ENCODE measurements around the gene DNAJB8.

Gene DNAJB8

DNA sequence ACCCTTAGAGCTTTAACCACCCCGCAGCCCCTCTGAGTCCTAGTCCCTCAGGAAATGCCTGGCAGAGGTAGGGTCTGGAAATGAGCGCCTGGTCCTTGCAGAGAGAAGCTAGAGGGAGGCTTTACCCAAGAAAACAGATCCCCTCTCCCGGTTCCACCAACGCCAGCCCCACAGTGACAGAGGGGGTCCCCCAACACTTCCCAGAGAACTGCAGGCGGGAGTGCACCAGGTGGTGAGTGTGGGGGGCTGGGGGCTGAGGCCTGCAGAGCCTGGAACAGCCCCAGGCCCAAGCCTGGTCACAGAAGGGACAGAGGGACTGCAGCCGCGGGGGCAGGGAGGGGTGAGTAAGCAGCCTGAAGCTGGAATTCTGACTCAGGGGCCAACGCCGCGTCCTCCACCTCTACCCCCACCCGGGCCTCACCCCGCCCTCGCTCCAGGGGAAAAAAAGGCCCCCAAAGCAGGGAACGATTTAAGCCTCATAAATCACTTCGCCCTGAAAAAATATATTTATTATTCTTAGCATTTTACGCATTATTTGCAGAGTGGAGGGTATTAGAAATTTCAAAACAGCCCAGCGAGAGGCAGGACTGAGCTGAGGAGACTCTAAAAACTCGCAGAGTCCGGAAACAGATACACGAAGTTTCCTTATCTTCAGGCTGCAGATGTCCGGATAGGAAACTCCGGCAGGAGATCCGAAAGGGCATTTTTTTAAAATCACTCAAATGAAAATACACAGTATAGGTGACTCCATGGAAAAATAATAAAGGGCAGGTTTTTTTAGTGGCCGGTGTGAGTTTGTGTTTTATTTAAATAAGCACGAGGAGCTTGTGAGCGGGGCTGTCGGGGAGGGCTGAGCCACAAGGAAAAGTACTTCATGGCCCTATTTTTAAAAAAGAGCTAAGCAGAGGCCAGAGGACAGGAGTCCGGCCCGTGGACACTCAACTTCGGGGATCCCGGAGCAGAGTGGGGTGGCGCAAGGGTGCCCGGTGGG lies 16.3 kb upstream of the DNAJB8 start:
- DNase-seq: no peak

DNA sequence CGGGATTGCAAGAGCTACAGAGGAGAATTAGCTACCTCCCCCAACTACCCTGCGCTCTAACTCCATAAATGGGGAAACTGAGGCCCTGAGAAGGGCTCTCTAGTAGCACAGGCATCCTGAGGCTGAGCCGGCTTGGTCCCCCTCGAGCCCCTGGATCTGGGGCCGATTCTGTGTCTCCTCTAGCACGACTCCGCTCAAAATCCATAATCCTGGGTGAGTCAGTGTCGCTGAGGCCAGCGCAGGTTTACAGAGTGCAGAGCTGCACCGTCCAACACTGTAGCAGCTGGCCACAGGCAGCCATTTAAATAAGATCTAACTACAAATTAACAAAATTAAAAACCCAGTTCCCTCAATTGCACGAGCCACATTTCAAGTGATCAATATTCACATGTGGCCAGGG lies 15.5 kb upstream of the DNAJB8 start:
- no peak for DNase-seq

DNA sequence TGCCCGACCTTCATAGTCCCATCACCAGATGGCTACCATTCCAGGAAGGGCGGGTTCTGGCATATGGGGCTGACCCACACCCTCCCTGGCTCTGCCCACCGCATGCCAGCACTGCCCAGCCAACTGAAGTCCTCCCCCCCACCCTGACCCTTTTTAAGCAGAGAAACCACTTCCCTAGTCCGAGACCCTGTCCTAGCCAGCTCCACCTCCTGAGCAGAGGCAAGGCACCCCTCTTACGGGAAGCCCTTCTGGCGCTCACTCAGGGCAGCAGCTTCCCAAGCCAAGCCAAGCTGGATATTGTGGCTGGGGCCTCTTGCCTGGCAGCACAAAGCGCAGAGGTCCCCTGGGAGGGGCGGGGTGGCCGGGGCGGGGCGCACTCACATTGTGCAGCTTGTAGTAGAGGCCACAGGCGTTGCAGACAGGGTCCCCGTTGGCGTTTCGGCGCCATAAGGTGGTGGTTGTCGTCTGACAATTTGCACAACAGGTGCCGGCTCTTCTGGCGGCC lies 14.8 kb upstream of the DNAJB8 start:
- no peak for DNase-seq

DNA sequence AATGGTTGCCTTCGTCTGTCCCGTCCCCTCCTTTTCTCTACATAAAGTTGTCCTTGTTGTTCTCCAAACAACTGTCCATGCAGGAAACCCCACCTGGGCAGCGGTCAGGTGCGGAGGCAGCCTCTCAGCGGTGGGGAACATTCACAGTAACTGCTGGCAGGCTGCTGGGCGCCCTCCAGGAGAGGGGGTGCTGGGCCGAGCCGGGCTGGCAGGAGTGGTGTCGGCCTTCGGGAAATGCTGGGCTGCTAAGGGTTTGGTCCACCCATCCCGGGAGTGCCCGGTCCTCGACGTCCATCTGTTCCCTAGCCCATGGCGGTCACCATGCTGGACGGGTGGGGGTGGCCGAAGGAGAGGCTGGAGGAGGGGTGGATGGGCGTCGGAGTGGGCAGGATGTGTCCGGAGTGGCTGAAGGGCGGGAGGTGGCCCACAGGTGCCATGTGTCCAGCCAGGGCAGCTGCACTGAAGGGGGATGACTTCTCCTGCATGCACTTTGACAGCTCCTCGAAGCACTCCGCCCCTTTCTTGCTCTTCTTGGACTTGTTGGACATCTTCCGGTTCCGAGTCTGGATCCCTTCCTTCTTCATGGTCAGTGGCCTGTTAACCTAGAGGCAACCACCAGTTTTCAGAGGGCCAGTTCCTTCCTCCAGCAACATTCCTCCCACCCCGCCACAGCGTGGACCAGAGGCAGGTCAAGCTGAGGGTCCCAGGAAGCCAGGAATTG lies 14.2 kb upstream of the DNAJB8 start:
- DNase-seq: no peak

DNA sequence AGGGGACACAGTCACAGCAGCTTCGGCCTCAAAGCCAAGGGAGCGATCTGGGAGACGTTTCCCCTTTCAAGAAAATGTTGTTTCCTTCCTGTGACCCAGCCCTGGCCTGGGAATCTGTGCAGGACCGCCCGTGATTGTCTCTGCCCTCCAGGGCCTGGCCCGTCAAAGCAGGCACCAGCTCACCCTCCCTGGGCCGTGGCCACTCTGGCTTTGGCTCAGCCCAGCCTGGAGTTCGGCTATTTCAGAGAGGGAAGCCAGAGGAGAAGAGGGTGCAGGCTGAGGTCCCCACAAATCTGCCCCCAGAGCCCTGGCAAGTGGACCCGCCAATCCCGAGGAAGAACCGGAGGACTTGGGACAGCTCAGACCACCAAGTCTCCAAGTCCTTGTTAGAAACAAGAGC lies 13.6 kb upstream of the DNAJB8 start:
- DNase-seq: no peak

DNA sequence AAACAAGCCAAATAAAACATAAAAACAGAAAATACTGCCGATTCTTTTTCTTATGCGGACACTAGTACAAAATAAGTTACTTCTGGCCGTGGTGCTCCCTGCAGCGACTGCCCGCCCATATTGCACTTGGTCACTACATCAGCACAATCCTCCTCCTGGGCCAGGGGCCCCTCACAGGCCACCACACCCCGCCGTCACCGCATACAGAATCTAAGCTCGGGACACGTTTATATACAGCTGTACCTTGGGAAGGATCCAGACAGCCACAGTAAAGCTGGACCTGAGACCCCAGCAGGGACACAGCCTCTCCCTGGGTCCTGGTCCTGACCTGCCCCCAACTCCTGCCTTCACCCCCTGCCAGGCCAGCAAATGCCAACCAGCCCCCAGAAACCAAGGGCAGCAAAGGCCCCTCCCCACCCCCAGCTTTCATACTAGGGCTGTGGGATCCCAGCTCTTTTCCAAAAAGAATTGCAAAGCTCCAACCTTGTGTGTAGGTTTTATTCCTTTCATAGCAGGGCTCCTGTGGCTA lies 12.9 kb upstream of the DNAJB8 start:
- DNase-seq: no peak

DNA sequence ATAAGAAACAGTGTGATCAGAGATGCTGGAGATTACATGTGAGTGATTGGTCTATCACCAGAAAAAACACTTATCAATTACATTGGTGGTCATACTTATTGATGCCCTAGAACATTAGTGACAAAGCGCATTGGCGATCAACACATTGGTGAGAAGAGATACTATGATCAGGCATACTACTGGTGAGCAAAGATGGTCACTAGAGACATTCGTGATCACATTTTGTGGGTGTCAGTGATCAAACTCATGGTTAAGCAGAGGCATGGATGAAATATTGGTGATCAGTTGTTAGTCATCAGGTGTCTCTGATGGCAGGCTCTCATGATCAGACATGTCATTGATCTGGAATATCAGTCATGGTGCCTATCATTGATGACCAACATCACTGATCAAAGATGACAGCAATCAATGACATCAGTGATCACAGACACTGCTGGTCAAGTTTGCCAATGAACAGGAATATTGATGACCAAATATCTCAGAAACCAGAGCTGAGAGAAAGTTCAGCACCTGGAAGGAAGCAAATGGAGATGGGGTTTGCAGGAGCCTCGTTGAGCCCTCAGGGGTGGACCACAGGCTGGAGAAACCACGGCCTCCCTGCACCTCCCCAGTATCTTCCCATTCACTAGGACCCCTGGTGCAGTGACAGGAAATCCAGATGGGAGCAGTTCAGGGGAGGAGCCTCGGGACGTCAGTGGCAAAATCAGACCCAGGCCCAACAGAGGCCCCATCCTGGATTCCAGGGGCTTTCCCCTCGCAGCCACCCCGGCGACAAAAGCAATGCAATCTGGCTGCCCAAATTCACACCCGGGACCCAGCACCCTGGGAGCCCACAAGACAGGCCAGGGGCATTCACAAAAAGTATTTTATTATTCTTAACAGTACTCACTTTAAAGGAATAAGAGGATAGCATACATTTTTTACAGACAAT lies 12.2 kb upstream of the DNAJB8 start:
- DNase-seq: no peak

DNA sequence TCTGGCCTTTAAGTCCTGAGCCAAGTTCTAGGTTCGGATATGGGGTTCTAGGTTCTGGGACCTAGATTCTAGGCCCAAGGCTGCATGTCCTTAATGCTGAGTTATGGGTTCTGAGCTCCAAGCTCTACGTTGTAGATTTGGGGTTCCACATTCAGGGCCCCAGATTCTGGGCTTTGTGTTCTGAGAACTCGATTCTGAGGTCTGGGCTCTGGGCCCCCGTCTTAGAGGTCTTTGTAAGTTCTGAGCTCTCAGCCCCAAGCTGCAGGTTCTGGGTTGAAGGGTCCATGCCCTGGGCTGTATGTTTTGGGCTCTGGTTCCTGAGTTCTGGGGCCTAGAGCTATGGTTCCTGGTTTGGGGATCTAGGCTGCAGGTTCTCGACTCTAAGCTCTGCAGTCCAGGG lies 10.0 kb upstream of the DNAJB8 start:
- no peak for DNase-seq

DNA sequence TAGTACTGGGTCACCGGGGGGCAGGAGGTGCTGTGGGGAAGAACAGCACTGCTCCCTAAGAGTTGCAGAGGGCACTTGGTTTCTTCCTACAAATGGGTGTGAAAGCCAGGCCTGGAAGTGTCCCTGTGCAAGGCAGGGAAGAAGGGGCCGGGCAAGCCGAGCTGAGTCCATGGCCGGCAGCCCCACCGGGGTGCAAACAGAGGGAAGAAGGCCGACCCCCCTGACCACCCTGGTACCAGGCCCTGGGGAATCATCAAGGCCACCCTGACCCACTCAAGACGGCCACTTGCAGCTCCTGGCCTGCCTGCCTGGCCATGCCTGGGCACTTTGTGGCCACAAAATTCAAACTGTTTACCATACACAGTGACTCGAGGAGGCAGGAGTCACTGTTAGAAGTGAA lies 8.7 kb upstream of the DNAJB8 start:
- no peak for DNase-seq

DNA sequence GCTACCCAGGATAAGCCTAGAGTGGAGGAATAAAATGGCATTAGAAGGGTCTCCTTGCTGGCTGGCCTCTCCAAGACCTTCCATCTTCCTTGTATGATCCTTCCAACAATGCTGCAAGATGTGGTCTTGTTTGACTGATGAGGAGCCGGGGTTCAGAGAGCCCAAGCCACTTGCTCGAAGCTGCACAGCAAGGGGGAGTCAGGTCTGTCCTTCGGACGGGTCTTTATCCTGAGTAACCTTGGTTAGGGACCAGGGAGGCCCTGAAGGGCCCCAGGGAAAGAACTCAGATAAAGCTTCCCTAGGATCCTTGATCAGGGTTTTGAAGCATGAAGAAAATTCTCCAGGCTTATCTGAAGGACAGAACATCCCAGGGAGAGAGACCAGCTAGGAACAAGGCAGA lies 7.0 kb upstream of the DNAJB8 start:
- DNase-seq: no peak

DNA sequence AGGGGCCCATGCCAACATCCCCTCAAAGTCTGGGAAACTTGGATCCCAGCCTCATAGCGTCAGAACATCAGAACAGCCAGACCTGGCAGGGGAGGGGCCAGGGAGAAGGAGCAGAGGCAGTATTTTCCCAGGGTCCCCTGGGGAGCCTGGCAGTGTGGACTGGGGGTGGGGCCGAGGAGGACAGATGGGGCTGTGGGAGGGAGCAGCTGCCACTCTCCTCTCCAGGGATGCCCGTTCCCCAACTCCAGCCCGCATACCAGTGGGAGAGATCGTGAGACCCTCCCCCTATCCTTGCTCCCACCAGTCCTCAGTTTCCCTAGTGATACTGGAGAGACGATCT lies 6.5 kb upstream of the DNAJB8 start:
- no peak for DNase-seq

DNA sequence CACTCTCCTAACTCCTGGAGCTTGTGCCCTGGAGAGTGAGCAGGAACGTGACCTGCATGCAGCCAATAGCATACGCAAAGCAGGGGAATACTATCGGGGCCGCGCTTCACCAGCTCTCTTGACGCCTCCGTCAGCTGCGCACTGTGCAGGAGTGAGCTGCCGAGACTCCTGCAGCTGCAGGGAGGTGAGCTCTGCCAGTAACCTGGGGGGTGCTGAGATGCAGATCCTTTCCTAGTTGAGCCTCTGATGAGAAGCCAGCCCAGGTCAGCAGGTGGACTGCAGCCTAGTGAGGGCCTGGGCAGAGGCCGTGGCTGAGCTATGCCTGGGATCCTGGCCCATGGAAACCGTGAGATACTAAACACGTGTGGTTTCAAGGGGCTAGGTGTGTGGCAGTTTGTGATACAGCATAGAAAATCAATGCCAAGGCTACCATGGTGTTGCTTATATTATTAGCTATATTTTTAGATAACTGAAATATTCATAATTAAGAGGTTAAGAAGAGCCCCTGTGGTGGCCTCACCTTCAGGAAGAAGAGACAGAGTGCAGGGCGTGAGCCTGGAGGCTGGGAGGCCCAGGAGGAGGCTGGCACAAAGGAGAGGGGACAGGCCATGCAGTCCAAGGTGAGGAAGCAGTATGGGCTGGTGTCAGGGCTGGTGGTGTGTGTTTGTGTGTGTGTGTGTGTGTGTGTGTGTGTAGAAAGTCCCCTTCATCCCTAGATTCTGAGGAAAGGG lies 5.9 kb upstream of the DNAJB8 start:
- DNase-seq: no peak

DNA sequence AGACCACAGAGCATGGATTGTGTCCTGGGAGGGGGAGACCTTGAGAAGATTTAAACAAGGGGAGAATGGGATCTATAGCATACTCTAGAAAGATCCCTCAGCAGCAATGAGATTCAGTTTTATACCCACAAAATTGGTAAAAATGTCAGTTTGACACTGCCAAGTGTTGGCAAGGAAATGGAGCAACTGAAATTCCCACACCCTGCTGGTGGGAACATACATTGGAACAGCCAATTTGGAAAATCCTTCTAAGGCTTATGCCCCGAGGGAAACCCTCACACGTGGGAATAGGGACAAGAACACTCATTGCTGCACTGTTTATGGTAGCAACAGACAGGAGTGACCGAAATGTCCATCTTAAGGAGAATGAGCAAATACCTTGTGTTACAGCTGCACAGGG lies 5.0 kb upstream of the DNAJB8 start:
- no peak for DNase-seq

DNA sequence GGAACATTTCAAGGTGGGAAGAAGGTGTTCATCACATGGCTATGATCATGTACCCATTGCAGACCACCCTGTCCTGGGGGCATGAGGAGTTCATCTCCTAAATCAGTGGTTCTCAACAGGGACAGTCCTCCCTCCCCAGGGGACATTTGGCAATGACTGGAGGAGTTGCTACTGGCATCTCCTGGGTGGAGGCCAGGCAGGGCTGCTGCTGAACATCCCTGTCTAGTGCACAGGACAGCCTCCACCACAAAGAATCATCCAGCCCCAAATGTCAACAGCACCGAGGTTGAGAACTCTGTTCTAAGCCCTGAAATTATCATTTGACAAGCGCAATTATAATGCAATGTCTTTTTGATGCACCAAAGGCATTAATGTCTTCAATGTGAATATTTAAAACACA lies 4.4 kb upstream of the DNAJB8 start:
- DNase-seq: no peak

DNA sequence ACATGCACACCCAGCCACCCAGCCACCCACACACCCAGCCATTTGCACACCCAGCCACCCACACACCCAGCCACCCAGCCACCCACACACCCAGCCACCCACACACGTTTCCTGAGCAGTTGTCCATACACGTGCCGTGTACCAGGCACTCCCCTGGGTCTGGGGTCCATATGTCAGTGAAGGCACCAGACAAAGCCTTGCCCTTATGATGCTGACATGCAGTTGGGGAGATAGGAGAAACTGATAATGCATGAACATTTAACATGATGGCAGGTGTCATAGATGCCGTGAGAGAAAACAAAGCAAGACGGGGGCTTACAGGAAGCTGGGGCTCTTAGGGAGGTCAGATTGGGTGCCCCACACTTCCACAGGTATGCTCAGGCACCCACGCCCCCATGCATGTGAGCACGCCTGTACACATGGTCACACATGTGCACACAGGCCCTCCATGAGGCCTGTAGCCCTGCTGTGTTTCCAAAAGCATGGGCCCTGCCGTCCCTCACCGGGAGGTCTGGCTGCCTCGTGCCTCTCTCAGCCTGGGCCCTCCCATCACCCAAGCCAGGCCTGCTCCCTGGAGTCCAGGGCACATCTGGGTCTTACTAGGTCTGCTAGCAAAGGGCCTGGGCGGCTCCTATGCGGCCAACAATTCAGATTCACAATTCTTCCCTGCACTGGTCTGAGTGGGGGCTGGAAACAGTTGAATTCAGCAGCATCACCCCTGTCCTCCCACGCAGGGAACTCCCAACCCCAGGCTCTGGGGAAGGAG lies 3.6 kb upstream of the DNAJB8 start:
- DNase-seq: no peak

DNA sequence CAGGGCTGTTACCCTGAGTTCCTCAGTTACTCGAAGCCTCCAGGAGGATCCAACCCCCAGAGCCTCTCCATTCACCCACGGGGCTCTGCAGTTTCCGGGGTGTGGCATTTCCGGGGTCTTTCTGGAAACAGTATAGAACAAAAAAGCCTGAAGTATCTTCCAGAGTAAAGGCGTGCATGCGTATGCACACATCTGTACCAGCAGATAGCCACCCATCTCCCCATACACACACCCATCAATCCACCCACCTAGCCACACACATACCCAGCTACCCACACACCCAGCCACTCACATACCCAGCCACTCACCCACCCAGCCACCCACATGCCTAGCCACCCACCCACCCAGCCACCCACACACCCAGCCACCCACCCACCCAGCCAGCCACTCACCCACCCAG lies 2.9 kb upstream of the DNAJB8 start:
- DNase-seq: no peak

DNA sequence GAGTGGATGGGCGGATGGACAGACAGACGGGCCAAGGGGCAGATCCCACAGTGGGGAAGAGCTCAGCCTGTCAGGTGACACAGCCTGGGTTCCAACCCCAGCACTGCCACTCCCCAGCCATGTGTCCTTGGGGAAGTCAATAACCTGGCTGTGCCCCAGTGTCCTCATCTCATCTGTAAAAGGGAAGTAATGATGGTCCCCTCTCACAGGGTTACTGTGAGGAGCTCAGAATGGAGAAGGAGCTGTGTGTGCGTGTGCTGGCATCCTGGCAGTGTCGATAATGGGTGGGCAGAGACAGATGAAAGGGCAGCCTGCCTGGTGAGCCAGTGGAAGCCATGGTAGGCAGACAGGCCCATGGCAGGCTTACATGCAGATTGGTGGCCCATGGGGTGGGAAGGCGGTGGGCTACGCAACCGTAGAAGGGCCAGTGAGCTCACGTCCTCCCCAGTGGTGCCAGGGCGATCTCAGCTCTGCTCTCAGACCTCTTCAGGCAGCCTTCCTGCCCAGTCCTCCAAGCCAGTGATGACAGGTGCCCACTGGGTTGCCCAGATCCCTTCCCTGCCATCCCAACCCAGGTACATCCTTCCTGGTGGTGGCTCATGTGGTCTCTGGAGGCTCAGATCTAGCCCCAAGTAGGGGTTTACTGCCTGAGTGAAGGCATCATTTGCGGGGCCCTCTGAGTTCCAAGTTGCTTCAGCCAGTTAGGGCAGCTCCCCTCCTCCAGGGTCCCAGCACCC lies 2.3 kb upstream of the DNAJB8 start:
- DNase-seq: no peak

DNA sequence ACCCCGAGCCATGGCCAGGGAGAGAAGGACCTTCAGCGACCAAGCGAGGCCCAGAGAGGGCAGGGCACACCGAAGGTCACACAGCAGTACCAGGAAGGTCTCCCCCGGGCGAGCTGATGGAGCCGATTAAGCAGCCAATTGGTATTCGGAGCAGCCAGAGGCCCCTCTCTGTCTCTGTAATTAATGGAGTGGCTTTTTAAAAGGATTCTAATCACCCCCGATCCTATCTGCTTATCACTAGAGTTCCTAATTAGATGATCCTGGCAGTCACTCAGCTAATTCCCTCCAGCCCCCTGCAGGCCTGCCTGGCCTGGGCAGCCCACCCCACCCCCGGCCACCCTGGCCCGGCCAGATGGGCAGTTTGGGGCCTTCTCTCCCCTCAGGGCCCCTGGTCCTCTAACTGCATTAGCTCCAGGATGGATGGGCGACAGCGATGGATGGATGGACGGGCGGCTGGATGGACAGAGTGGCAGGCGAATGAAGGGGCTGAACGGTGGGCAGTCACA lies 1.6 kb upstream of the DNAJB8 start:
- no peak for DNase-seq

DNA sequence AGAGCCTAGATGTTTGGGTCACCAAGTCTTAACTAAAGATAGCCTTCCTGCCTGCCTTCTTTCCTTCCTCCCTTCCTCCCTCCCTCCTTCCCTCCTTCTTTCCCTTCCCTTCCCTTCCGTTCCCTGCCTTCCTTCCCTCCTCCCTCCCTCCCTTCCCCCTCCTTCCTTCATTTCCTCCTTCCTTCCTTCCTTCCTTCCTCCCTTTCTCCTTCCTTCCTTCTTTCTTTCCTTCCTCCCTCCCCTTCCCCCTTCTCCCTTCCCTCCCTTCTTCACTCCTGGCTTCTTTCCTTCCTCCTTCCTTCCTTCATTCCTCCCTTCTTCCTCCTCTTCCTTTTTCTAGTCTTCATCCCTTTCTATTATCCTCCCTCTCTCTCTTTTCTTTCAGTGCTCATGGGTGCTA lies 2.0 kb downstream of the DNAJB8 start:
- no peak for DNase-seq

DNA sequence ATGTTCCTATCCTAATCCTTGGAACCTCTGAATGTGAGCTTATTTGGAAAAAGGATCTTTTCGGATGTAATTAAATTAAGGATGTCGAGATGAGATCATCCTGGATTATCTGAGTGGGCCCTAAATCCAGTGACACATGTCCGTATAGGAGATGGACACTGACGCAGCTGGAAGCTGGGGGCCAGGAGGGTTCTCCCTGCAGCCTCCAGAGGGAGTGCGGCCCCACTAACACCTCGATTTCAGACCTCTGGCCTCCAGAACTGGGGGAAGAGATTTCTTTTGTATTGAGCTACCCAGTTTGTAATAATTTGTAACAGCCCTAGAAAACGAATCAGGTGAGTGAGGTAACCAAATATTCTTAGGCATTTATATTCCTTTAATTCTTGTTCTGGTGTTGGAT lies 2.5 kb downstream of the DNAJB8 start:
- DNase-seq: no peak
